WERI-Rb-1 (cell line): Measurements from ENCODE around the gene HLA-C.
"Not testable (repeated sequence)": the region's sequence is repeated elsewhere in the genome, so short reads cannot be mapped to it uniquely, and the experiment has no call there.

ENCODE experiments used
- DNase-seq: peaks from one replicate; pipeline ENCODE4 v3.0.0-alpha.2; 2020
- H3K27ac ChIP-seq: fragments of 250-450 bp; sonication (Bioruptor Pico); 2 replicates; pipeline ENCODE4 v1.5.1; 2020; ENCODE audit warnings: mild to moderate bottlenecking, moderate library complexity
- H3K27me3 ChIP-seq: fragments of 250-450 bp; sonication (Bioruptor Pico); 2 replicates; pipeline ENCODE4 v1.5.1; 2021; ENCODE audit warnings: mild to moderate bottlenecking, low read depth, moderate library complexity; ENCODE audit not compliant: insufficient read depth, severe bottlenecking
- H3K36me3 ChIP-seq: fragments of 250-450 bp; sonication (Bioruptor Pico); 2 replicates; pipeline ENCODE4 v1.5.1; 2020; ENCODE audit warnings: mild to moderate bottlenecking, moderate library complexity
- H3K4me3 ChIP-seq: 2 replicates; pipeline ENCODE4 v1.5.1; 2011; ENCODE audit warnings: low read depth, mild to moderate bottlenecking, control low read depth, low read length
- H3K9me3 ChIP-seq: fragments of 250-450 bp; sonication (Bioruptor Pico); 2 replicates; pipeline ENCODE4 v1.5.1; 2021; ENCODE audit warnings: mild to moderate bottlenecking, moderate library complexity; ENCODE audit not compliant: severe bottlenecking
- TF ChIP-seq, protein P1 (sequence below): IDR thresholded peaks from 2 replicates; pipeline ENCODE4 v1.5.1; 2011; ENCODE audit warnings: low read depth, mild to moderate bottlenecking, control low read depth, inconsistent platforms, low read length

HLA-C gene

DNA sequence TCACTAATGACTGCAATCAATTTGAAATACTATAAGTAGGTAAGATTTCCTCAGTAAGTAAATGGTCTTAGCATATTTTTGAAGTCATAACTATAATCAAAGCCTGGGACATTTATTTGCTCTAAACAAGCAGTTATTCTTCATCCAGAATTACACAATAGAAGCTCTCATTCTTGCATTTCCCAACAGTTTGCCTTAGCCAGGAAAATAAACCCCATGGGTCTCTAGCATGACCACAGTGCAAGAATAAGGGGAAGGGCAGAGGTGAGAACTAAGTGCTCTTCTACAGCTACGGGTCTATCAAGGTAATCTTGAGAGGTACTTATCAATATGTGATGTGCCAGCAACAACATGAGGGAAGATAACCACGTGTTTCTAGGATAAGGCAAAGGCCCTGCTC lies 14.1 kb upstream of the HLA-C start:
- H3K4me3 ChIP-seq: no peak overlapping the region

DNA sequence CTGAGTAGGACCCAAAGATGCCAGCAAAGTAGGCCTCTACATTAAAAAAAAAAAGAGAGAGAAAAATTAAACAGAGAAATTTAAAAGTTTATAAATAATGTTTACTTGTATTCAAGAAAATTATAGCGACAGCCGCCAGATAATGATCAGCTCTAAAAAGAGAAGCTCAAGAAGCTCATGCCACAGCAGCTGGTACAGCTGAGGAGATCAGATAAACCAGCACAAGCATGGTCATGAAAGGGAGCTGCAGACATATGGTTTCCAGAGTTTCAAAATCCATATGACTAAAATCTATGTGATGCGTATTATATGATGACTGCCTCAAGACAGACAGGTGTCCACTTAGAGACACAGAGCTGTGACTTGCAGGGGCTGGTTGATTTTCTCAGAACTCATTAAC lies 13.6 kb upstream of the HLA-C start:
- TF ChIP-seq, protein P1, sequence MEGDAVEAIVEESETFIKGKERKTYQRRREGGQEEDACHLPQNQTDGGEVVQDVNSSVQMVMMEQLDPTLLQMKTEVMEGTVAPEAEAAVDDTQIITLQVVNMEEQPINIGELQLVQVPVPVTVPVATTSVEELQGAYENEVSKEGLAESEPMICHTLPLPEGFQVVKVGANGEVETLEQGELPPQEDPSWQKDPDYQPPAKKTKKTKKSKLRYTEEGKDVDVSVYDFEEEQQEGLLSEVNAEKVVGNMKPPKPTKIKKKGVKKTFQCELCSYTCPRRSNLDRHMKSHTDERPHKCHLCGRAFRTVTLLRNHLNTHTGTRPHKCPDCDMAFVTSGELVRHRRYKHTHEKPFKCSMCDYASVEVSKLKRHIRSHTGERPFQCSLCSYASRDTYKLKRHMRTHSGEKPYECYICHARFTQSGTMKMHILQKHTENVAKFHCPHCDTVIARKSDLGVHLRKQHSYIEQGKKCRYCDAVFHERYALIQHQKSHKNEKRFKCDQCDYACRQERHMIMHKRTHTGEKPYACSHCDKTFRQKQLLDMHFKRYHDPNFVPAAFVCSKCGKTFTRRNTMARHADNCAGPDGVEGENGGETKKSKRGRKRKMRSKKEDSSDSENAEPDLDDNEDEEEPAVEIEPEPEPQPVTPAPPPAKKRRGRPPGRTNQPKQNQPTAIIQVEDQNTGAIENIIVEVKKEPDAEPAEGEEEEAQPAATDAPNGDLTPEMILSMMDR: no peak

More for the DNA sequence above, 14.1 kb upstream of the HLA-C start:
- Histone ChIP-seq H3K36me3 (no peaks in the 10 kb centered on the region), H3K27me3 (no peaks in the 10 kb centered on the region), H3K27ac (no peak overlapping the region), H3K9me3 (no peaks in the 10 kb centered on the region)
- TF ChIP-seq, protein P1: no peak
- no peak for DNase-seq

DNA sequence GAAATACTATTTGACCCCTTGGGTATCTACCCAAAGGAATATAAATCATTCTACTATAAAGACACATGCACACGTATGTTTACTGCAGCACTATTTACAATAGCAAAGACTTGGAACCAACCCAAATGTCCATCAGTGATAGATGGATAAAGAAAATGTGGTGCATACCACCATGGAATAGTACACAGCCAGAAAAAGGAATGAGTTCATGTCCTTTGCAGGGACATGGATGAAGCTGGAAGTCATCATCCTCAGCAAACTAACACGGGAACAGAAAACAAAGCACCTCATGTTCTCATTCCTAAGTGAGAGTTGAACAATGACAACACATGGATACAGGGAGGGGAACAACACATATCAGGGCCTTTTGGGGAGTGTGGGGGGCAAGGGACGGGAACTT lies 7.8 kb upstream of the HLA-C start:
- not testable (repeated sequence) for H3K27ac ChIP-seq, H3K4me3 ChIP-seq, DNase-seq, H3K27me3 ChIP-seq, H3K9me3 ChIP-seq, H3K36me3 ChIP-seq

More for the DNA sequence above, 13.6 kb upstream of the HLA-C start:
- no peaks in the 10 kb centered on the region for H3K36me3 ChIP-seq
- H3K9me3 ChIP-seq: no peaks in the 10 kb centered on the region
- no peak for DNase-seq
- no peak overlapping the region for H3K27ac ChIP-seq
- no peak overlapping the region for H3K4me3 ChIP-seq
- no peaks in the 10 kb centered on the region for H3K27me3 ChIP-seq

DNA sequence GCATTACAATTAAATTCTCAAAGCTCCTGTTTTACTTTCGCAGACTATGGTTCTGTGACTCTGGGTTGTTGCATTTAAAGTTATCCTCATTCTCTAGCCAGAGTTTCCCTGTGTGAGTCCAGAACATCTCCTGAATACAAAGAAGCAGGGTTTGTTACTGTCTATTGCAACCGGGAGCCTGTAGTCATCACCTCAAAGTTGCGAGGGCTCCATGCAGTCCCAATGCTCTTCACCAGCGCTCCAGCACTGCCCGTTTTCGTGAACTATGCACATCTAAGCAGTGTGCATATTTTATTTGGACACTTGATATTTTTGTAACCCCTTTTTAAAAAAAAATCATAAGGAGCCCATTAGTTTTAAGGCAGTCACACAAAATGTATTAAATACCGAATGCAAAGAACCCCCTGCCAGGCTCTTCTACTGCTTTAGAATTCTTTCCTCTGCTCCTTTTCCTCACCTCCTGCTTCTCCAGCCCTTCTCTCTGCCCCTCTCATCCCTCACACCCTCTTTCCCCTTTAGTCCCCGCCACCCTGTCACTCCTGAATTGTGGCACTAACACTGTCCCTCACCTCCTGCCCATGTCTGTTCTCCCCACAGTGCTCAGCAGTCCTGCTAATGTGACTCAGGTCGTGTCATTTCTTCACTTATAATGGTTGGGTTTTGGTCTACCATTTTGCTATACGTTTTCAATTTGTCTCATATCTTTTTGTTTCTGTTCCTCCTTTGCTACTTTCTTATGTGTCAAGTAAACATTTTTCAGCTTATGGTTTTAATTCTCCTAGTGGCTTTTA lies 1.1 kb upstream of the HLA-C start:
- Histone ChIP-seq H3K4me3 (no peak overlapping the region), H3K9me3 (no peaks in the 10 kb centered on the region)

DNA sequence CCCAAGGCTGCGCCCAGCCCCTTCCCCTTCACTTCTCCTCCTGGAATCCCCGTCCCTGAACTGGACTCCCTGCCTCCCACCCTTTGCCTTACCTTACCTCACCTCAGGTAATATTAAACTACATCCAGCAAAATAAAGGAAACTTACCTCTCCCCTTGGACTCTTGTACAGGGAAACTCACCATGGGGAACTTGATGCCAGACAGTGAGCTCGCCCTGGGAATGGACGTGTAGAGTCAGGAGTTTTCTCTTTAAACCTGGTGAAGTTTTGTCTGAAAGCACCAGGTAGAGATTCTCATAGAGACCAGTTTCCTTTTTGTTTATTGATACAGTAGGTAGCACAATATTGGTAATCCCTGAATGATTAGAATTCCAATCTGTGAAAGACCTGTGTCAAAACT lies 544 bp upstream of the HLA-C start:
- no peaks in the 10 kb centered on the region for H3K27me3 ChIP-seq
- DNase-seq: no peak
- TF ChIP-seq, protein P1: no peak
- H3K4me3 ChIP-seq: peak overlapping the region; percentile 91
- no peak overlapping the region for H3K27ac ChIP-seq
- no peaks in the 10 kb centered on the region for H3K9me3 ChIP-seq
- H3K36me3 ChIP-seq: peaks cover 21% of the 10 kb centered on the region

More for the DNA sequence above, 1.1 kb upstream of the HLA-C start:
- Histone ChIP-seq H3K27me3 (no peaks in the 10 kb centered on the region), H3K27ac (no peak overlapping the region), H3K36me3 (peaks cover 21% of the 10 kb centered on the region)
- TF ChIP-seq, protein P1: no peak
- no peak for DNase-seq

DNA sequence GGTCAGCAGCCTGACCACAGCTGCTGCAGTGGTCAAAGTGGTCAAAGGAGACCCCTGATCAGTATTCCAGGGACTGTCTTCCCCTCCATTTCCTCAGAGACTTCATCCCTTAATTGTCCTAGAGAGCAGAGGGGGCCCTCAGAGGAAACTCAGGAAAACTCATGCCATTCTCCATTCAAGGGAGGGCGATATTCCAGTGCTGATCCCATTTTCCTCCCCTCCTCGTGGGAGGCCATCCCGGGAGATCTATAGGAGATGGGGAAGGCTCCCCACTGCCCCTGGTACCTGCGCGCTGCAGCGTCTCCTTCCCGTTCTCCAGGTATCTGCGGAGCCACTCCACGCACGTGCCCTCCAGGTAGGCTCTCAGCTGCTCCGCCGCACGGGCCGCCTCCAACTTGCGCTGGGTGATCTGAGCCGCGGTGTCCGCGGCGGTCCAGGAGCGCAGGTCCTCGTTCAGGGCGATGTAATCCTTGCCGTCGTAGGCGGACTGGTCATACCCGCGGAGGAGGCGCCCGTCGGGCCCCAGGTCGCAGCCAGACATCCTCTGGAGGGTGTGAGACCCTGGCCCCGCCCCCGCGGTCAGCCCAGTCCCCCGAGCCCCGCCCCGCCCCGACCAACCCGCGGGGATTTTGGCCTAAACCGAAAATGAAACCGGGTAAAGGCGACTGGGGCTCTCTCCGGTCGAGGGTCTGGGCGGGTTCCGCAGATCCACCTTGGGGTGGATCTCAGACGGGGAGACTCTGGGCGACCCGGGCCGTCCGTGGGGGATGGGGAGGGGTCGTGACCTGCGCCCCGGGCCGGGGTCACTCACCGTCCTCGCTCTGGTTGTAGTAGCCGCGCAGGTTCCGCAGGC lies 878 bp downstream of the HLA-C start:
- peak; percentile 92 for DNase-seq
- H3K36me3 ChIP-seq: peaks cover 21% of the 10 kb centered on the region
- H3K4me3 ChIP-seq: peak overlapping the region; percentile 91
- peak overlapping the region; percentile 74 for H3K27ac ChIP-seq
- no peaks in the 10 kb centered on the region for H3K27me3 ChIP-seq
- TF ChIP-seq, protein P1: no peak
- no peaks in the 10 kb centered on the region for H3K9me3 ChIP-seq
